Tibial nerve (tissue), 4 donors: ENCODE data around the gene MED17. TPM values are rescaled to one million over a fixed set of nuclear protein-coding genes. Genes with fewer than 3 reads are reported as not detected.

Source experiments
- DNase-seq, 2 donors: peaks; one replicate each; pipeline ENCODE4 v3.0.0-alpha.2; 2019; ENCODE audit warnings: low spot score in 2 of 2
- H3K27ac ChIP-seq, 4 donors: fragments of 200-600 bp; sonication (generic) in 3 of 4; one replicate each; pipeline ENCODE4 v1.5.1; 2017 to 2019; ENCODE audit warnings: mild to moderate bottlenecking in 1 of 4
- H3K27me3 ChIP-seq, 2 donors: fragments of 200-600 bp; sonication (generic) in 1 of 2; one replicate each; pipeline versions ENCODE4 v1.5.1 to v1.6.0; 2017 to 2019
- H3K36me3 ChIP-seq, 3 donors: fragments of 200-600 bp; sonication (generic); one replicate each; pipeline ENCODE4 v1.5.1; 2018 to 2019
- H3K4me1 ChIP-seq, 4 donors: fragments of 200-600 bp; sonication (generic) in 3 of 4; one replicate each; pipeline ENCODE4 v1.5.1; 2017 to 2019
- H3K4me3 ChIP-seq, 4 donors: fragments of 200-600 bp; sonication (generic) in 3 of 4; one replicate each; pipeline ENCODE4 v1.5.1; 2017 to 2019; ENCODE audit warnings: mild to moderate bottlenecking in 1 of 4, moderate library complexity in 1 of 4
- H3K9me3 ChIP-seq, 4 donors: fragments of 200-600 bp; sonication (generic) in 3 of 4; one replicate each; pipeline ENCODE4 v1.5.1; 2017 to 2019
- CTCF ChIP-seq, 5 experiments: fragments of 200-600 bp in 3 of 5; fragments of 450-650 bp in 2 of 5; sonication (generic) in 3 of 5; IDR thresholded peaks; one replicate each; pipeline ENCODE4 v1.5.1; 2016 to 2019; ENCODE audit warnings: antibody characterized with exemption in 5 of 5, mild to moderate bottlenecking in 3 of 5, moderate library complexity in 2 of 5
- EP300 ChIP-seq, 2 donors: sonication (generic); formaldehyde crosslinking; IDR thresholded peaks; one replicate each; pipeline ENCODE4 v1.6.1; 2017; ENCODE audit warnings: antibody characterized with exemption in 2 of 2, mild to moderate bottlenecking in 1 of 2
- POLR2A ChIP-seq, 2 donors: fragments of 450-650 bp; IDR thresholded peaks; one replicate each; pipeline ENCODE4 v1.6.1; 2017; ENCODE audit warnings: antibody characterized with exemption in 2 of 2, mild to moderate bottlenecking in 2 of 2, moderate library complexity in 2 of 2
- WGBS, 2 donors: methylation state at CpG; one replicate each; pipeline ENCODE4 v1.1.5; 2018; 5-methylcytosine and 5-hydroxymethylcytosine counted together
- total RNA-seq, 4 donors: library from RNA; depleted of rRNA; stranded (reverse); fragments of >200 nt; gene quantifications; one replicate each; pipeline ENCODE4 v1.1.0, GENCODE V29; 2016

The MED17 gene
- total RNA-seq, 4 donors from 2014 or later: 18.6 to 40.8 (median 37.2) TPM

- DNase-seq: no peak
- H3K36me3 ChIP-seq: peaks cover 3 to 52% (median 13%) of the 10 kb centered on the region in 3 donors
- peaks cover 8 to 75% (median 34%) of the 10 kb centered on the region in 4 donors for H3K4me1 ChIP-seq
- H3K9me3 ChIP-seq: no peaks in the 10 kb centered on the region
- H3K4me3 ChIP-seq: no peak overlapping the region
- 70 to 73% methylated on average over 6 of the region's 6 CpGs for WGBS, 2 donors
- no peaks in the 10 kb centered on the region for H3K27me3 ChIP-seq
- no peak for TF ChIP-seq CTCF (IDR thresholded peaks at IDR 0.05)
- TF ChIP-seq POLR2A (IDR thresholded peaks at IDR 0.05): no peak
- TF ChIP-seq EP300 (IDR thresholded peaks at IDR 0.05): no peak
- peak overlapping the region in 1 of 4 donors; percentile 5 for H3K27ac ChIP-seq
These were observed 46.0 kb upstream of the MED17 start for GRCh38 chr11:93737904-93738612.

GRCh38 chr11:93738647-93739081 is 45.4 kb upstream of the MED17 start:
- Histone ChIP-seq H3K9me3 (no peaks in the 10 kb centered on the region), H3K4me1 (peaks cover 8 to 76% (median 34%) of the 10 kb centered on the region in 4 donors), H3K36me3 (peaks cover 3 to 52% (median 13%) of the 10 kb centered on the region in 3 donors), H3K27ac (peak overlapping the region in 2 of 4 donors; percentile 5 to 25), H3K4me3 (no peak overlapping the region), H3K27me3 (no peaks in the 10 kb centered on the region)
- TF ChIP-seq EP300 (IDR thresholded peaks at IDR 0.05) (no peak), CTCF (IDR thresholded peaks at IDR 0.05) (no peak), POLR2A (IDR thresholded peaks at IDR 0.05) (no peak)
- DNase-seq: no peak
- WGBS, 2 donors: 57 to 61% methylated on average over 6 of the region's 6 CpGs

GRCh38 chr11:93740031-93740729 is 43.9 kb upstream of the MED17 start:
- Histone ChIP-seq H3K27me3 (no peaks in the 10 kb centered on the region), H3K4me1 (peaks cover 8 to 73% (median 34%) of the 10 kb centered on the region in 4 donors), H3K9me3 (no peaks in the 10 kb centered on the region), H3K4me3 (peak overlapping the region; percentile 63 to 86 (median 83)), H3K36me3 (peaks cover 3 to 38% (median 10%) of the 10 kb centered on the region in 3 donors), H3K27ac (peak overlapping the region in 2 of 4 donors; percentile 91 to 96)
- no peak for DNase-seq
- WGBS, 2 donors: 10 to 11% methylated on average over 18 of the region's 18 CpGs
- TF ChIP-seq CTCF (IDR thresholded peaks at IDR 0.05): no peak
- no peak for TF ChIP-seq POLR2A (IDR thresholded peaks at IDR 0.05)
- no peak for TF ChIP-seq EP300 (IDR thresholded peaks at IDR 0.05)

GRCh38 chr11:93740730-93741093 is 43.4 kb upstream of the MED17 start:
- Histone ChIP-seq H3K4me3 (peak overlapping the region; percentile 63 to 86 (median 83)), H3K27ac (peak overlapping the region; percentile 89 to 96 (median 91)), H3K4me1 (peaks cover 8 to 72% (median 34%) of the 10 kb centered on the region in 4 donors), H3K9me3 (no peaks in the 10 kb centered on the region), H3K36me3 (peaks cover 3 to 33% (median 5%) of the 10 kb centered on the region in 3 donors), H3K27me3 (no peaks in the 10 kb centered on the region)
- TF ChIP-seq EP300 (IDR thresholded peaks at IDR 0.05) (no peak), POLR2A (IDR thresholded peaks at IDR 0.05) (no peak), CTCF (IDR thresholded peaks at IDR 0.05) (no peak)
- peak; percentile 24 to 53 for DNase-seq
- 0 to 1% methylated on average over 20 of the region's 20 CpGs for WGBS, 2 donors
